ENCODE data around the gene ARHGAP25.
A peak's percentile ranks its signal among the peaks of the same experiment; 100 is the strongest.

- TF ChIP-seq CTCF (IDR thresholded peaks at IDR 0.05) (peak; percentile 38 to 57 (median 48)), POLR2A (IDR thresholded peaks at IDR 0.05) (no peak)
Measured at GRCh38 chr2:68837164-68837860, 102.7 kb downstream of the ARHGAP25 start.
